ENCODE data around the gene GRIK4. TPM values are rescaled to one million over a fixed set of nuclear protein-coding genes. Genes with fewer than 3 reads are reported as not detected.

The GRIK4 gene
- polyA plus RNA-seq, 1 of the 3 experiments (the other 2 are of a cell fraction) = 0.03 TPM

GRCh38 chr11:120642196-120642894 is 130.8 kb downstream of the GRIK4 start:
- H3F3A ChIP-seq (replicated peaks; ENCODE audit: insufficient read depth) = no peaks in the 10 kb centered on the region
- no peak overlapping the region for H3K9ac ChIP-seq
- POLR2A ChIA-PET = no interaction called here
- no peak overlapping the region for H3K27ac ChIP-seq (ENCODE audit: low read depth in 2 of 2, low read length in 1 of 2)
- CTCF ChIA-PET = interaction anchor here (0.8 to 2.1 kb wide), 9 partner anchors 8 to 553 kb away, joined by 3 to 7 read pairs (median 4); partner anchors contain the start of gene GRIK4
- H3K27me3 ChIP-seq (ENCODE audit: insufficient read depth) = no peaks in the 10 kb centered on the region
- peaks cover 0 to 2% of the 10 kb centered on the region in 2 experiments; a peak in 1 of 4 replicates for H3K4me1 ChIP-seq (ENCODE audit: control insufficient read depth in 1 of 2, insufficient read depth in 2 of 2, low read depth in 1 of 2, low read length in 1 of 2)
- H3K36me3 ChIP-seq (replicated peaks in 1 of 2; ENCODE audit: control insufficient read depth in 1 of 2, insufficient read depth in 2 of 2, low read length in 1 of 2) = no peaks in the 10 kb centered on the region
- H3K9me2 ChIP-seq = no peaks in the 10 kb centered on the region
- H3K79me2 ChIP-seq (ENCODE audit: insufficient read depth) = no peaks in the 10 kb centered on the region
- 71% methylated on average over 10 of the region's 10 CpGs for WGBS (ENCODE audit: low lambda C conversion rate)
- TF ChIP-seq MAX (IDR thresholded peaks at IDR 0.05; ENCODE audit: low read depth) (no peak), SIN3A (IDR thresholded peaks at IDR 0.05; ENCODE audit: borderline replicate concordance, low read depth, low read length) (no peak), PBX3 (IDR thresholded peaks at IDR 0.05) (no peak), MEF2A (IDR thresholded peaks at IDR 0.05; ENCODE audit: borderline replicate concordance, low read depth) (no peak), TCF12 (IDR thresholded peaks at IDR 0.05) (no peak), FOSL2 (IDR thresholded peaks at IDR 0.05; ENCODE audit: borderline replicate concordance, low read depth) (no peak), EZH2phosphoT487 (IDR thresholded peaks at IDR 0.05; ENCODE audit: borderline replicate concordance, low read depth) (no peak), JUND (IDR thresholded peaks at IDR 0.05) (no peak), TAF1 (IDR thresholded peaks at IDR 0.05; ENCODE audit: borderline replicate concordance, low read depth, low read length) (no peak), TEAD4 (IDR thresholded peaks at IDR 0.05; ENCODE audit: borderline replicate concordance, insufficient read depth) (no peak), IRF3 (IDR thresholded peaks at IDR 0.05; ENCODE audit: low read depth, low read length) (no peak), GABPA (IDR thresholded peaks at IDR 0.05; ENCODE audit: low read depth) (no peak)
- TF ChIP-seq, protein P1, sequence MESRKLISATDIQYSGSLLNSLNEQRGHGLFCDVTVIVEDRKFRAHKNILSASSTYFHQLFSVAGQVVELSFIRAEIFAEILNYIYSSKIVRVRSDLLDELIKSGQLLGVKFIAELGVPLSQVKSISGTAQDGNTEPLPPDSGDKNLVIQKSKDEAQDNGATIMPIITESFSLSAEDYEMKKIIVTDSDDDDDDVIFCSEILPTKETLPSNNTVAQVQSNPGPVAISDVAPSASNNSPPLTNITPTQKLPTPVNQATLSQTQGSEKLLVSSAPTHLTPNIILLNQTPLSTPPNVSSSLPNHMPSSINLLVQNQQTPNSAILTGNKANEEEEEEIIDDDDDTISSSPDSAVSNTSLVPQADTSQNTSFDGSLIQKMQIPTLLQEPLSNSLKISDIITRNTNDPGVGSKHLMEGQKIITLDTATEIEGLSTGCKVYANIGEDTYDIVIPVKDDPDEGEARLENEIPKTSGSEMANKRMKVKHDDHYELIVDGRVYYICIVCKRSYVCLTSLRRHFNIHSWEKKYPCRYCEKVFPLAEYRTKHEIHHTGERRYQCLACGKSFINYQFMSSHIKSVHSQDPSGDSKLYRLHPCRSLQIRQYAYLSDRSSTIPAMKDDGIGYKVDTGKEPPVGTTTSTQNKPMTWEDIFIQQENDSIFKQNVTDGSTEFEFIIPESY (IDR thresholded peaks at IDR 0.05; ENCODE audit: borderline replicate concordance, low read depth) = no peak
- H3K4me2 ChIP-seq = no peak overlapping the region
- no peaks in the 10 kb centered on the region for H3K9me3 ChIP-seq
- H4K20me1 ChIP-seq (ENCODE audit: insufficient read depth) = no peaks in the 10 kb centered on the region
- no peak for DNase-seq
- H2AFZ ChIP-seq (ENCODE audit: low read depth) = no peak overlapping the region
- H3K4me3 ChIP-seq (ENCODE audit: low read depth in 2 of 2, low read length in 1 of 2) = no peak overlapping the region

All from SK-N-SH (cell line).